ENCODE data around the gene FGD4.

FGD4 gene

GRCh38 chr12:32457251-32458025, 58.1 kb downstream of the FGD4 start:
- TF ChIP-seq CTCF (IDR thresholded peaks at IDR 0.05; ENCODE audit: insufficient read depth, low read length, poor library complexity, severe bottlenecking) = no peak
- DNase-seq (ENCODE audit: extremely low read depth, insufficient read length) = no peak
- Histone ChIP-seq H3K36me3 (ENCODE audit: control insufficient read depth, insufficient read depth, low read length) (no peaks in the 10 kb centered on the region), H3K4me3 (replicated peaks; ENCODE audit: low read depth, low read length) (no peak overlapping the region), H3K27me3 (replicated peaks; ENCODE audit: control insufficient read depth, insufficient read depth, low read length) (no peaks in the 10 kb centered on the region)

DNA sequence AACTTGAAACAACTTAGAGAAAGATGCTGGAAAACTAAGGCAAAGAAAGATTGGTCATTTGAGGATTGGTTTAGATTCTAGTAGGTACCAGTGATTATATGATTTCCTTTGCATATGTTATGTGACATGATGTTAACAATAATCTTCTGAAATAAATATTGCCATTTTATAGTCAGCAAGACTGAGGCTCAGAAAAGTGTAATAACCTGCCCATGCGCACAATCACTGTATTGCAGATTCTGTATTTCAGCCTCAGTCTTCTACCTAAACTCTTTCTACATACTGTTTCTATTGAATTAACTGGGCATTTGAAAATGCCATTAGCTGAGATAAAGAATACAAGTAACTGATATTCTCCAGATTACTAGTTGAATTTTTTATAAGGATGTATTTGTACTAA, 61.3 kb downstream of the FGD4 start:
- TF ChIP-seq CTCF (IDR thresholded peaks at IDR 0.05; ENCODE audit: insufficient read depth, low read length, poor library complexity, severe bottlenecking) = no peak
- DNase-seq (ENCODE audit: extremely low read depth, insufficient read length) = no peak
- H3K36me3 ChIP-seq (ENCODE audit: control insufficient read depth, insufficient read depth, low read length) = no peaks in the 10 kb centered on the region
- no peaks in the 10 kb centered on the region for H3K27me3 ChIP-seq (replicated peaks; ENCODE audit: control insufficient read depth, insufficient read depth, low read length)
- H3K4me3 ChIP-seq (replicated peaks; ENCODE audit: low read depth, low read length) = no peak overlapping the region

GRCh38 chr12:32462908-32463307, 63.5 kb downstream of the FGD4 start:
- Histone ChIP-seq H3K27me3 (replicated peaks; ENCODE audit: control insufficient read depth, insufficient read depth, low read length) (no peaks in the 10 kb centered on the region), H3K4me3 (replicated peaks; ENCODE audit: low read depth, low read length) (no peak overlapping the region), H3K36me3 (ENCODE audit: control insufficient read depth, insufficient read depth, low read length) (no peaks in the 10 kb centered on the region)
- TF ChIP-seq CTCF (IDR thresholded peaks at IDR 0.05; ENCODE audit: insufficient read depth, low read length, poor library complexity, severe bottlenecking) = no peak
- no peak for DNase-seq (ENCODE audit: extremely low read depth, insufficient read length)

DNA sequence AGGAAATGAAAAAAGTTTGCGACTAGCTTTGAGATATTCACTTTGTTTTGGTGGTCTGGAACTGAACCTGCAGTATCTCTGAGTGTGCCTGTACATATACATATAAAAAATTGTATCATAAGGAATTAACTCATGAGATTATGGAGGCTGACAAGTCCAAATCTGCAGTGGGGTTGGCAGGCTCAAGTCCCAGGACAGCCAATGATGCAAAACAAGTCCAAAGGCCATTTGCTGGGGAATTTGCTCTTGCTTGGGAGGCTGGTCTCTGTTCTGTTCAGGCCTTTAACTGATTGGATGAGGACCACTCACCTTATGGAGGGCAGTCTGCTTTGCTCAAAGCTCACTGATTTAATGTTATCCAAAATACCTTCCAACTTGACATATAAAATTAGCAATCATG, 66.8 kb downstream of the FGD4 start:
- Histone ChIP-seq H3K4me3 (replicated peaks; ENCODE audit: low read depth, low read length) (no peak overlapping the region), H3K27me3 (replicated peaks; ENCODE audit: control insufficient read depth, insufficient read depth, low read length) (no peaks in the 10 kb centered on the region), H3K36me3 (ENCODE audit: control insufficient read depth, insufficient read depth, low read length) (no peaks in the 10 kb centered on the region)
- DNase-seq (ENCODE audit: extremely low read depth, insufficient read length) = no peak
- no peak for TF ChIP-seq CTCF (IDR thresholded peaks at IDR 0.05; ENCODE audit: insufficient read depth, low read length, poor library complexity, severe bottlenecking)

DNA sequence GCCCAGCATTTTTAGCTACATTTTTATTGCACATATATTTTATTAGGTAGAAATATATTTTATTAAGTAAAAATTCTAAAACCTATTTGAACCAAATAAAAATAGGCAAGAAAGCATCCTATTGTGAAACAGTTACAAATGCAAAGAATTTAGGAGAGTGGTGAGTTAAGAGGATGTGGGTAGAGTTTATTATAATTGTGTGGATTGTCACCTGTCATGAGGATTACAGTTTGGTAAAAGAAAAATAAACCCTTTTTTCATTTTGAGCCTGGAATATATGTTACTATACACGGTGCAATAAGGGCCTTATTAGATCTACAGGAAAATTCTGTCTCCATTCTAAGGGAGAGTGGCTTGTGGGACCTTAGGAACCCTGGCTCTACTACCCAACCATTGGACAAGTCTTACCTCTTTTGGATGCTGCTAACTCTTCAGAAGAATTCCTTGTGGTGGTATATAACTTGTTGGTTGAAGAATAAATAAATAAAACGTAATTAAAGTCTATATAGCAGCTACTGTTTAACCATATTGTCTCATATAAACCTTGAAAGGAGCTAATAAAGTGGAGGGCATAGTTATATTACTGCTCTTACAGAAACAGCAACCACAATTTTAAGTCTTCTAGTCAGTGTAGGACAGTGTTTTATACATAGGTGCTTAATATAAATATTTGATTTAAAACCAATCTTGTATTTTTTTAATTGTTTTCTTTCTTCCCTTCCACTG, 67.8 kb downstream of the FGD4 start:
- H3K27me3 ChIP-seq (replicated peaks; ENCODE audit: control insufficient read depth, insufficient read depth, low read length) = no peaks in the 10 kb centered on the region
- no peak for TF ChIP-seq CTCF (IDR thresholded peaks at IDR 0.05; ENCODE audit: insufficient read depth, low read length, poor library complexity, severe bottlenecking)
- H3K36me3 ChIP-seq (ENCODE audit: control insufficient read depth, insufficient read depth, low read length) = no peaks in the 10 kb centered on the region
- H3K4me3 ChIP-seq (replicated peaks; ENCODE audit: low read depth, low read length) = no peak overlapping the region
- DNase-seq (ENCODE audit: extremely low read depth, insufficient read length) = no peak
